ENCODE measurements around the gene SNX12.

- TF ChIP-seq CTCF (IDR thresholded peaks at IDR 0.05; ENCODE audit: low read depth, low read length) (no peak), EZH2phosphoT487 (IDR thresholded peaks at IDR 0.05; ENCODE audit: low read depth) (no peak)
These were observed 43.2 kb upstream of the SNX12 start, which contains the start of gene IL2RG for GRCh38 chrX:71111141-71111843.

All from OCI-LY3 (cell line).